Neuronal stem cell (in vitro differentiated cells): ENCODE results near the gene SELENOS.

Experiments used
- DNase-seq: peaks from one replicate; pipeline ENCODE4 v3.0.0-alpha.2; 2013; ENCODE audit warnings: low spot score
- H2AFZ ChIP-seq: one replicate; pipeline ENCODE4 v1.6.1; 2013; ENCODE audit warnings: mild to moderate bottlenecking, low read length, inconsistent platforms
- H2AK5ac ChIP-seq: 2 replicates; pipeline ENCODE4 v1.6.1; 2013; ENCODE audit warnings: low read depth, mild to moderate bottlenecking, inconsistent platforms, low read length, moderate library complexity, mixed read lengths
- H2BK120ac ChIP-seq: 2 replicates; pipeline ENCODE4 v1.6.1; 2013; ENCODE audit warnings: low read depth, mild to moderate bottlenecking, inconsistent platforms, low read length, moderate library complexity, mixed read lengths
- H2BK12ac ChIP-seq: one replicate; pipeline ENCODE4 v1.6.1; 2013; ENCODE audit warnings: low read length, inconsistent platforms
- H2BK15ac ChIP-seq: 2 replicates; pipeline ENCODE4 v1.6.1; 2013; ENCODE audit warnings: mild to moderate bottlenecking, low read length, inconsistent platforms, mixed read lengths
- H2BK5ac ChIP-seq: one replicate; pipeline ENCODE4 v1.6.1; 2013; ENCODE audit warnings: inconsistent platforms, mild to moderate bottlenecking, low read length, moderate library complexity
- H3K14ac ChIP-seq: one replicate; pipeline ENCODE4 v1.6.1; 2013; ENCODE audit warnings: low read length, inconsistent platforms
- H3K18ac ChIP-seq: 2 replicates; pipeline ENCODE4 v1.6.1; 2013; ENCODE audit warnings: low read length, inconsistent platforms
- H3K23ac ChIP-seq: 2 replicates; pipeline ENCODE4 v1.6.1; 2013; ENCODE audit warnings: low read depth, mild to moderate bottlenecking, mixed read lengths, low read length, inconsistent platforms; ENCODE audit not compliant: poor library complexity
- H3K27ac ChIP-seq: replicated peaks from 3 replicates; pipeline ENCODE4 v1.5.1; 2013; ENCODE audit warnings: low read length, inconsistent platforms
- H3K27me3 ChIP-seq, 3 experiments: 2 replicates each; pipeline ENCODE4 v1.6.1; 2013; ENCODE audit warnings: low read length in 3 of 3, mild to moderate bottlenecking in 2 of 3, inconsistent platforms in 1 of 3, low read depth in 1 of 3, mixed read lengths in 1 of 3, moderate library complexity in 1 of 3; ENCODE audit not compliant: control insufficient read depth in 3 of 3, insufficient read depth in 3 of 3
- H3K36me3 ChIP-seq, 2 donors: replicated peaks in 1 of 2; 2 replicates each; pipeline ENCODE4 v1.6.1; 2013; ENCODE audit warnings: low read length in 2 of 2; ENCODE audit not compliant: control insufficient read depth in 2 of 2, insufficient read depth in 2 of 2
- H3K4ac ChIP-seq: 2 replicates; pipeline ENCODE4 v1.6.1; 2013; ENCODE audit warnings: inconsistent platforms, mild to moderate bottlenecking, low read length, moderate library complexity
- H3K4me1 ChIP-seq, 2 donors: 1 replicate in 1 of 2; 2 replicates in 1 of 2; pipeline ENCODE4 v1.6.1; 2013; ENCODE audit warnings: low read length in 2 of 2, low read depth in 1 of 2; ENCODE audit not compliant: control insufficient read depth in 2 of 2, insufficient read depth in 1 of 2
- H3K4me2 ChIP-seq: one replicate; pipeline ENCODE4 v1.6.1; 2013; ENCODE audit warnings: mild to moderate bottlenecking, low read length, inconsistent platforms; ENCODE audit not compliant: insufficient read depth, poor library complexity, severe bottlenecking
- H3K4me3 ChIP-seq, 2 donors: 2 replicates each; pipeline ENCODE4 v1.5.1; 2013; ENCODE audit warnings: low read length in 2 of 2, mild to moderate bottlenecking in 2 of 2, inconsistent platforms in 1 of 2, moderate library complexity in 1 of 2
- H3K79me1 ChIP-seq: one replicate; pipeline ENCODE4 v1.6.1; 2013; ENCODE audit warnings: low read depth, mild to moderate bottlenecking, inconsistent platforms, low read length, moderate library complexity
- H3K9ac ChIP-seq: one replicate; pipeline ENCODE4 v1.6.1; 2013; ENCODE audit warnings: mild to moderate bottlenecking, low read depth, low read length, inconsistent platforms; ENCODE audit not compliant: poor library complexity
- H3K9me3 ChIP-seq, 2 donors: replicated peaks in 1 of 2; 2 replicates each; pipeline versions ENCODE3 to v1.6.1; 2013; ENCODE audit warnings: low read length in 2 of 2, mild to moderate bottlenecking in 2 of 2, inconsistent platforms in 1 of 2, low read depth in 1 of 2, mixed read lengths in 1 of 2, moderate library complexity in 1 of 2; ENCODE audit not compliant: control insufficient read depth in 2 of 2, insufficient read depth in 1 of 2
- H4K8ac ChIP-seq: one replicate; pipeline ENCODE4 v1.6.1; 2013; ENCODE audit warnings: low read depth, mild to moderate bottlenecking, inconsistent platforms, low read length, moderate library complexity
- H4K91ac ChIP-seq: one replicate; pipeline ENCODE4 v1.6.1; 2013; ENCODE audit warnings: low read length, low read depth, mild to moderate bottlenecking, inconsistent platforms; ENCODE audit not compliant: poor library complexity
- WGBS, 2 donors: extraction: QIAGEN DNeasy Blood & Tissue Kit; methylation state at CpG; one replicate each; pipeline ENCODE4 v1.1.7; 2013; ENCODE audit warnings: missing lambda C conversion rate in 2 of 2, mixed read lengths in 1 of 2; ENCODE audit not compliant: insufficient read length in 2 of 2, insufficient replicate concordance in 1 of 2; ENCODE audit errors: extremely low coverage in 2 of 2; 5-methylcytosine and 5-hydroxymethylcytosine counted together

SELENOS gene

DNA sequence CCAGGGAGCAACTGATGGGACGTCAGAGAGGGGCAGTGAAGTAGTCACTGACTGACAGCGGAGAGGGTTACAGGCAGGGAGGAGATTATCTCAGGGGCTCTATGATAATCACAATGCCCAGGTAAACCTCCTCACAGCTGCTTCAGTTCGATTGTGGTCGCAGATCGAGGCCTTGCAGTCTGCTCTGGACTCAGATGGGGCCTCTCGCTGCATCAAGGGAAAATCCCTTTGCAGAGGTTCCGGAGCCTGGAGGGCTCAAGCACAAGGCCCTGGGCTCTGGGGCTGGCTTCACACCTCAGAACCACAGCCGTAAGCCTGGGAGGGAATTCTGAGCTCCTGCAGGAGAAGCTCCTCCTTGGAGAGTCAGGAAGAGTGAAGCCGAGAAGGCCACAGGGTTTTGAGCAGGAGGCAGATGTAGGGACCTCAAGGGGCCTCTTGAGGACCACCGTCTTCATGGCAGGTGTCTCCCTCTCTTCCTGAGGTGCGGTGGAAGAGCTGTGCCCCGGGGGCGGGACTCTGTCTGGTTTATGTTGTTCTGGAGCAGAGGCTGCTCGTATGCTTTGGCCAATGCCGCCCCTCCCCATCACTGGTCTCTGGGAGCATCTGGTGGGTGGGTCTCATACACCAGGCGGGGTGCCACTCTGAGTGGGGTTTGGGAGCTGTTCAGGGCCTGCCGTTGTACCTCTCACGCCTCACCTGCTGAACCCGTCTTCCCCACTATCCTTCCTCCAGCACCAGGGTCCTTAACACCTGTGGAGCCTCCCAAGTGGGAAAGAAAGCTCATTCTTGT lies 37.2 kb upstream of the SELENOS start:
- Histone ChIP-seq H3K9me3 (no peaks in the 10 kb centered on the region), H3K18ac (no peak overlapping the region), H2BK5ac (no peak overlapping the region), H2AFZ (no peak overlapping the region), H3K9ac (no peak overlapping the region), H2BK120ac (no peak overlapping the region), H3K27ac (no peak overlapping the region), H2BK12ac (no peak overlapping the region), H3K14ac (no peak overlapping the region), H2AK5ac (no peak overlapping the region), H3K27me3 (no peaks in the 10 kb centered on the region), H3K4me1 (no peaks in the 10 kb centered on the region), H4K8ac (no peak overlapping the region), H4K91ac (no peak overlapping the region), H3K4ac (no peak overlapping the region), H3K23ac (no peak overlapping the region), H3K79me1 (no peaks in the 10 kb centered on the region), H3K4me2 (no peak overlapping the region), H3K36me3 (peaks cover 0 to 2% of the 10 kb centered on the region in 2 donors), H2BK15ac (no peak overlapping the region), H3K4me3 (no peak overlapping the region)
- WGBS, 2 donors = no CpG with 5 or more reads among the region's 19 CpGs
- no peak for DNase-seq

DNA sequence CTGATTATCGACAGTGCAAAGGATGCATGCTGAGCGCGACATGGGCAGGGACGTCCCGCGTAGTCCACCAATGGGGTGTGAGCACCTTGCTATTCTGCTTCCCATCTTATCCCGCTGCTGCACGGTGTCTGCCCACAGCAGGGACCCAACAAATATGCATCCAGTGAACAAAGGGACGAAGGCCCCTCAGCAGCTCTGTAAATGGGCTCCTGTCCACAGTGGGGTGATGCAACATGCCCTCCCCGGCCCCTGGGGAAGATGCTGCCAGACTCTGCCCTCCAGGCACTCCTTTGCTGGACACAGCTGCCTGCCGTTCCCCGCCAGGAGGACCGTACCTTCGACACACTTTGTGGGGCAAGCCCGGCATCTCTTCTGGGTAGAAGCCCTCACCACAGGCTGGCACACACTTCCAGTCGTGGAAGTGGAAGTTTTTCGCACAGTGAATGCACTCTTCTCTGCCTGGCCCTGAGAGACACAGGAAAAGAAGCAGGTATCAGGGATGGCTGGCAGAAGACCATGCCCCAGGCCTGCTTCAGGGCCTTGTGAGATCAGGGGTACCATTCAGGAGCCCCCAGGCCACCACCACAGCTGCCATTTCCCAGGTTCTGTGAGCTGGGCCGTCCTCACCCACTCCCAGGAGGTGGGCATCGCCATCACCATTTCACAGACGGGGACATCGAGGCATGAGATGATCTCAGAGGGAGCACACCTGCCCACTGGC lies 35.9 kb upstream of the SELENOS start:
- no peak overlapping the region for H2BK15ac ChIP-seq
- H3K79me1 ChIP-seq = no peaks in the 10 kb centered on the region
- WGBS, 2 donors = no CpG with 5 or more reads among the region's 21 CpGs
- H3K14ac ChIP-seq = peak overlapping the region; percentile 51
- H3K23ac ChIP-seq = no peak overlapping the region
- peak overlapping the region; percentile 49 for H2BK12ac ChIP-seq
- peak overlapping the region; percentile 66 for H3K18ac ChIP-seq
- H2AK5ac ChIP-seq = no peak overlapping the region
- no peaks in the 10 kb centered on the region for H3K27me3 ChIP-seq
- H4K91ac ChIP-seq = no peak overlapping the region
- H3K36me3 ChIP-seq = peaks cover 0 to 2% of the 10 kb centered on the region in 2 donors
- H3K9ac ChIP-seq = no peak overlapping the region
- H3K9me3 ChIP-seq = no peaks in the 10 kb centered on the region
- no peak overlapping the region for H2AFZ ChIP-seq
- H3K4me1 ChIP-seq = peaks cover 2% of the 10 kb centered on the region in 2 donors
- peak overlapping the region; percentile 48 for H2BK120ac ChIP-seq
- H2BK5ac ChIP-seq = no peak overlapping the region
- peak overlapping the region; percentile 56 for H4K8ac ChIP-seq
- no peak overlapping the region for H3K27ac ChIP-seq
- H3K4me2 ChIP-seq = no peak overlapping the region
- H3K4ac ChIP-seq = no peak overlapping the region
- DNase-seq = no peak
- no peak overlapping the region for H3K4me3 ChIP-seq

DNA sequence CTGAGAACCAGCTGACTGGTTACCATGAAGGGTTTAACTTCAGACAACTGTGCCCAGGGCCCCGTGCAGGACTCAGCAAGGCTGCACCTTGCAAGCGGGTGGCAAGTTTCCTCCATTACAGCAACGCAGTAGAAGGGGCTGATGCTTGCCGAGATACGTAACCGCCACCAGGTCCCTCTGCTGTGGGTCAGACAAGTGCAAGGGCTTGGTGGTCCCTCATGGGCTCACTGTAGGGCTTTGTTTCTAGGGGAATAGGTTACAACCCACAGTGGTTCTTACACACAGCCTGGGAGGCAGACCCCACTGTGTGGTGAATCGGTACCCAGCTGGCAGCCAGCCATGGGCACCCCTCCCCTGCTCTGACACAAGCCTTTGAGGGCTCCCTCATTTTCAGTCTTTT lies 33.2 kb upstream of the SELENOS start:
- Histone ChIP-seq H4K8ac (no peak overlapping the region), H2AK5ac (peak overlapping the region; percentile 22), H2BK5ac (no peak overlapping the region), H3K79me1 (no peaks in the 10 kb centered on the region), H2AFZ (no peak overlapping the region), H4K91ac (no peak overlapping the region), H3K4me2 (no peak overlapping the region), H3K36me3 (no peaks in the 10 kb centered on the region), H2BK12ac (no peak overlapping the region), H3K9me3 (no peaks in the 10 kb centered on the region), H3K9ac (no peak overlapping the region), H3K18ac (peak overlapping the region; percentile 73), H2BK120ac (no peak overlapping the region), H3K4ac (no peak overlapping the region), H3K4me3 (no peak overlapping the region), H3K23ac (no peak overlapping the region), H3K4me1 (peaks cover 4 to 7% of the 10 kb centered on the region in 2 donors), H3K27me3 (no peaks in the 10 kb centered on the region), H3K27ac (no peak overlapping the region), H2BK15ac (no peak overlapping the region), H3K14ac (no peak overlapping the region)
- no peak for DNase-seq
- WGBS, 2 donors = no CpG with 5 or more reads among the region's 7 CpGs

DNA sequence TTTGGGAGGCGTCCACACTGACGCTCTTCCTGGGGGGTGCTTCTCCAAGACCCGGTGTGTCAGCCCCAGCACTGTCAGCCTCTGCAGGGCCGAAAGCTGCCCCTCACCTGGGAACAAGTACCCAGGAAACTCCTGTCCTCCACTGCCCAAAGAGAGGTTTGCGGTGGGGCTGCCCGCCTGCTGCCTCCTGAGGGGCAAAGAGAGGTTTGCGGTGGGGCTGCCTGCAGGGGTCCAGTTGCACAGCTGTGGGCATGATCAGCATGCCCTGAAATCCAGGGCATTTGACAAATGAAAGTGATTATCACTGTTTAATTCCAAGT lies 32.8 kb upstream of the SELENOS start:
- H3K4ac ChIP-seq = no peak overlapping the region

More for the DNA sequence above, 32.8 kb upstream of the SELENOS start:
- Histone ChIP-seq H2BK12ac (peak overlapping the region; percentile 97), H4K91ac (no peak overlapping the region), H3K18ac (no peak overlapping the region), H3K9me3 (no peaks in the 10 kb centered on the region), H2BK120ac (no peak overlapping the region), H2AFZ (no peak overlapping the region), H3K4me3 (no peak overlapping the region), H3K27ac (no peak overlapping the region), H3K79me1 (no peaks in the 10 kb centered on the region), H2AK5ac (peak overlapping the region; percentile 13), H3K23ac (no peak overlapping the region), H3K27me3 (no peaks in the 10 kb centered on the region), H3K36me3 (no peaks in the 10 kb centered on the region), H3K9ac (no peak overlapping the region), H2BK5ac (no peak overlapping the region), H3K14ac (peak overlapping the region; percentile 44), H3K4me2 (no peak overlapping the region), H4K8ac (no peak overlapping the region), H2BK15ac (peak overlapping the region; percentile 11), H3K4me1 (peaks cover 4 to 7% of the 10 kb centered on the region in 2 donors)
- no peak for DNase-seq
- no CpG with 5 or more reads among the region's 7 CpGs for WGBS, 2 donors
